ENCODE measurements around the gene EPS8L2.
A peak's percentile ranks its signal among the peaks of the same experiment; 100 is the strongest.

Gene EPS8L2

GRCh38 chr11:763073-763463 lies 57.0 kb downstream of the EPS8L2 start:
- no peak for DNase-seq (ENCODE audit: low read depth)

DNA sequence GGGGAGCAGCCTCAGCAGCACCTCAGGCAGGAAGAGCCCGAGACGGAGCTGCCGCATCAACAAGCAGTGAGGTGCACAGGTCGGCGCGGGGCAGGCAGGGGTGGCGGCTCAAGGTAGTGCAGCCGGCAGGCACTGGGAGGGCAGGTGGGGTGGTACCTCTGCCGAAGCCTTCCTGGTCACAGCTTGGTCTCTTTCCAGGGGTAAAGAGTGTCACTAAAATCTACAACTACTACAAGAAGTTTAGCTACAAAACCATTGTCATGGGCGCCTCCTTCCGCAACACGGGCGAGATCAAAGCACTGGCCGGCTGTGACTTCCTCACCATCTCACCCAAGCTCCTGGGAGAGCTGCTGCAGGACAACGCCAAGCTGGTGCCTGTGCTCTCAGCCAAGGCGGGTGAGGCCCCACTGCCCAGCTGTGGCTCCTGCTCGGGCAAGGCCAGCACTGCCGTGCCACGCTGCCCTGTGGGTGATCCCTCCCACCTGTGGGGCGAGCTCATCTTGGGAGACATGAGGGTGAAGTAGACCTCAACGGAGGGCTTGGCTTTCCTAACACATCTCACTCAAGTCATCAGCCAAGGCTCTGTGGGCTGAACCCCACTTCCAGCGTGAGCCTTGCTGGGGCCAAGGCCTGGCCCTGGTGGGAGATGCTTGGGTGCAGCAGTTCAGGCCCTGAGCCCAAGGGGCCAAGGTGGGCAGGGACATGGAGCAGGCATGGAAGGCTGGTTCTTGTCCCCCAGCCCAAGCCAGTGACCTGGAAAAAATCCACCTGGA lies 57.7 kb downstream of the EPS8L2 start:
- no peak for DNase-seq (ENCODE audit: low read depth)

GRCh38 chr11:764322-765024 lies 58.4 kb downstream of the EPS8L2 start:
- no peak for DNase-seq (ENCODE audit: low read depth)

DNA sequence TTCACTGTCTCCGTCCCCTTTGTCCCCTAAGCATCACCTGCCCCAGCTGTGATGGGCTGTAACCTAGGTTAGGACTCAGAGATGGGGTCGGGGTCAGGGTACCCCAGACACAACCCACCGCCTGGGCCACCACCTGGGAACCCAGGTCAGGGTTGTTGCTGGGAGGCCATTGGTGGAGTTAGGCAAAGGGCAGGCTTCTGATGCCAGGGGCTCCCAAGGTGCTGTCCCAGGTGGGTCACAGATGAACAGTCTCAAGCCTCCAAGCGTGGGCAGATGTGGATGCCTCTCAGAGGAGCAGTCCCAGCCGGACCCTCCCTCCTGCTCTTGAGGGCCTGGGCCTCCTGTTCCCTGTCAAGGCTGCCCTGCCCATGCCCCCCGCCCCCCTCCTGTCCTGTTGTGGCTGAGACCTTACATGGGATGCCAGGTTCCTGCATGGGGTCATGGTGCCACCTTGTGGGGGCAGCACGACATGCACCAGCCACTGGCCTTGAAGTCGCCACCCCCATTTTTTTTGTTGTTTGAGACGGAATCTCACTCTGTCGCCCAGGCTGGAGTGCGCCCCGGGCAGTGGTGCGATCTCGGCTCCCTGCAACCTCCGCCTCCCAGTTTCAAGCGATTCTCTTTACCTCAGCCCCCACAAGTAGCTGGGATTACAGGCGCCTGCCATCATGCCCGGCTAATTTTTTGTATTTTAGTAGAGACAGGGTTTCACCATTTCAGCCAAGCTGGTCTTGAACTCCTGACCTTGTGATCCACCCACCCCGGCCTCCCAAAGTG lies 59.2 kb downstream of the EPS8L2 start:
- peak; percentile 46 for DNase-seq (ENCODE audit: low read depth)

DNA sequence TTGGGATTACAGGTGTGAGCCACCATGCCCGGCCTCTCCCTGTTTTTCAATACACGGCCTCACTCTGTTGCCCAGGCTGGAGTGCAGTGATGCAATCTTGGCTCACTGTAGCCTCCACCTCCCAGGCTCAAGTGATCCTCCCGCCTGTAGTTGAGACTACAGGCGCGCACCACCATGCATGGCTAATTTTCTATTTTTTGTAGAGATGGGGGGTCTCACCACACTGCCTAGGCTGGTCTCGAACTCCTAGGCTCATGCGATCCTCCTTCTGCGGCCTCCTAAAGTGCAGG lies 59.7 kb downstream of the EPS8L2 start:
- DNase-seq (ENCODE audit: low read depth): no peak

DNA sequence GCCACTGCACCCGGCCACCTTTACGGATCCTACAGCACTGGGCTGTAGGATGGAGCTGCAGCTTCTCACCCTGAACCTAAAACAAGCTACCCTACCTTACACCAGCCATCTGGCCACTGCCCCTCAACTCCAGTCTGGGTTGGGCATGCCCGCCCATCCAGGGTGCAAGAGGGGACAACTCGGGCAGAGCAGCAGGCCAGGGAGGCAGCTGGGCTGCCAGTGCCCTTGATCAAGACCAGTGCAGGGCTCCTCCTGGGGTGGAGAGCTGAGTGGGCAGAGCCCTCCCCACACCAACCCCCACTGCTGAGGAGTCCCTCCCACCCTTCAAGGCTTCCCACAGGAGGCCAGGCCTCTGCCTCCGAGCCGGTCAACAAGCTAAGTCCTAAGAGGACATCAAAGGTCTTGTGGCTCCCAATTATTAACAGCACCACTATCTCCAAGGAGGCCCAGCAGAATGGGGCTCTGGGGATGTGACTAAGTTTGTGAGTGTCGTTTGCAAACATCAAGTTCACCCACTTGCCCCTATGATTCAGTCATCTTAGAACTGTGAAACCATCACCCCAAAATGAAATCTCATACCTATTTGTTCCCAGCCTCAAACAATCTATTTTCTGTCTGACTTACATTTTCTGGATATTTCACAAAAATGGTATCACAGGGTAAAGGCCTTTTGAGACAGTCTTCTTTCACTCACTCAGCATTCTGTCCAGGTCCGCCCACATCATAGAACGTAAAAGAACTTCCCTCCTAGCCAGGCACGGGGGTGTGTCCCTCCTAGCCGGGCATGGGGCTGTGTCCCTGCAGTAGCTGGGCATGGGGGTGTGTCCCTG lies 60.3 kb downstream of the EPS8L2 start:
- no peak for DNase-seq (ENCODE audit: low read depth)

GRCh38 chr11:766936-767210 lies 60.8 kb downstream of the EPS8L2 start:
- DNase-seq (ENCODE audit: low read depth): no peak

DNA sequence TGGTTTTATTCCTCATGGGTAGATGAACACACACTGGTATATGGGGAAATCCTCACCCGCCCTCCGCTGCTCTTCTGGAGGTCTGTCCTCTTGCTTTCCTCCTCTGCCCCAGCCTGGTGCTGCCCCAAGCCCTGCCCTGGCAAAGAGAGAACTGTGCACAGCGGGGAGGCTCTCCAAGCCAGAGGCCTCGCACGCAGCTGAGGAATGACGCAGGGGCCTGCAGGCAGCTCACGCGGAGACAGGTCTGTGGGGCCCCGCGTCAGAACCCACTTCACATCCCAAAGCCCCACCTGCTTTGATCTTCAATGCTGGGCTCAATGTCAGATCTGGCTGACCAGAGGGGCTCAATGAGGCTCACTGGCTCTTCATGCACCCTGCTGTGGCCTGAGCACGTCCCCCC lies 61.2 kb downstream of the EPS8L2 start:
- no peak for DNase-seq (ENCODE audit: low read depth)

DNA sequence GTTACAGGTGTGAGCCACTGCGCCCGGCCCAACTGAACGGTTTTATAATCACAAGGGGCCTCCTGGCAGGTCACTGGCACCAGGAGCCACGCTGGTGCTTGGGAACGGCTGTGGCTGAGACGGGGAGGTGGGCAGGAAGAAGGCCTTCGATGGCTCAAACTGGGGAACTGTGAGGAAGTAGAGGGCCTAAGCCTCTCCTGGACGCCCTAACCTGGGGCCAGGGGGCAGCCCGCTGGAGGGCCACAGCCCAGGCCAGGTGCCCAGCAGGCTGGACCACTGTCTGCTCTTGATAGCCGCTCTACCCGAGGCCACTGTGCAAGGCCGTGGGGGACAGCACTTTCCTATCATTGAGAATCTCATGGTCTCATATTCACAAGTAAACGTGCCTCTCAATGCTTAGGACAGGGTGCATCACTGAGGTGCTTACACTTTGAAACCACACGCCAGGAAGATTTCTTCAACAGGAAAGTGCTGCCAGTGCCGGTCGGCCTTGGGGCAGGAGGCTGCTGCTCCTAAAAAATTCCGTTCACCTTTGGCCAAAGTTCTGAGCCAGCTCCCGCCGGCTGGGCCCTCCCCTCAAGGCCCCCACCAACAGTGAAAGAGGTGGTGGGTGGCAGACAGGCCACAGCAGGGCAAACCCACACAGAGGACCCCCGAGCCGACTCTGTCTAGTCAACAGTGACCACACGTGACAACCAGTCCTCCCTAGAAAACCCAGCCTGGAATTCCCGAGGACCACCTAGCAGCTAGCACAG lies 64.0 kb downstream of the EPS8L2 start:
- DNase-seq (ENCODE audit: low read depth): no peak

DNA sequence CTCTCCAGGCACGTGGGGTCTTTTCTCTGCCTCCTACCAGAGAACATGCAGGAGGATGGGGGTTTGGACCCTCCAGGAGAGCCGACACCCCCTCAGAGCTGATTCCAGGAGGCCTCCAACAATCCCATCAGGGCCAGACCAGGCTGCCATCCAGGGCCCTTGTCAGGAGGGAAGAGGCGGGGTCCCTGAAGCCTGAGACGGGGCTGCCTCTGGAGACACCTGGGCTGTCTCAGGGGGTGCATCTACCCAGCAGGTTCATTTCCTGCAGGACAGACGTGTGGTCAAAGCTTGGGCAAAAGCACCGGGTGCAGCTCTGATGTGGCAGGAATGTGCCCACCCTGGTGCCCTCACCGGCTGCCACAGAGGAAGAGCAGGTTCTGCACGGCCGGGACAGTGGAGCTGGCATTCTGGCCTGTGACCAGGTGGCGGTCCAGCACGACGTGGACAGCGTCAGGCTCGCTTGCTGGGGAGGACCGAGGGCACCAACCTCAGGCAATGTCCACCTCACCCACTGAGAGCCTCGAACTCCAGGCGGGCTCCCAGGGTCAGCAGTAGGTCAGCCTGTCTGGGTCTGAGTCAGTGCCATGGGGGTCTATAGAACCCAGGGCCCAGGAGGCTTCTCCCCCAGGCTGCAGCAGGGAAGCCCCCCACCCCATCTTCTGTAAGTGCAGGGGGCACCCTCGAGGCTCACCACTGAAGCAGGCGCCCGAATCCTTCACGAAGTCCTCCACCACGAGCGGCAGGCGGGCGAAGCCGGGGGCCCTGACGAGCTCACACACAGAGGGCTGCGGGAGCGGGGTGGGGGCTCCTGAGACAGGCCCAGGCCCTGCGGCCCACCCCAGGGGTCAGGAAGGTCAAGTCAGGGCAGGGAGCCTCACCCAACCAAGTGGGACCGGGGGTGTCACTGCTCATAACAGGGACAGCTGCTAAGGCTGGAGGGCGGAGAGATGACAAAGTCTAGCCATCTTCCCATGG lies 64.9 kb downstream of the EPS8L2 start:
- DNase-seq (ENCODE audit: low read depth): no peak

- DNase-seq (ENCODE audit: low read depth): no peak
Observed at GRCh38 chr11:771617-772204, 65.7 kb downstream of the EPS8L2 start.

DNA sequence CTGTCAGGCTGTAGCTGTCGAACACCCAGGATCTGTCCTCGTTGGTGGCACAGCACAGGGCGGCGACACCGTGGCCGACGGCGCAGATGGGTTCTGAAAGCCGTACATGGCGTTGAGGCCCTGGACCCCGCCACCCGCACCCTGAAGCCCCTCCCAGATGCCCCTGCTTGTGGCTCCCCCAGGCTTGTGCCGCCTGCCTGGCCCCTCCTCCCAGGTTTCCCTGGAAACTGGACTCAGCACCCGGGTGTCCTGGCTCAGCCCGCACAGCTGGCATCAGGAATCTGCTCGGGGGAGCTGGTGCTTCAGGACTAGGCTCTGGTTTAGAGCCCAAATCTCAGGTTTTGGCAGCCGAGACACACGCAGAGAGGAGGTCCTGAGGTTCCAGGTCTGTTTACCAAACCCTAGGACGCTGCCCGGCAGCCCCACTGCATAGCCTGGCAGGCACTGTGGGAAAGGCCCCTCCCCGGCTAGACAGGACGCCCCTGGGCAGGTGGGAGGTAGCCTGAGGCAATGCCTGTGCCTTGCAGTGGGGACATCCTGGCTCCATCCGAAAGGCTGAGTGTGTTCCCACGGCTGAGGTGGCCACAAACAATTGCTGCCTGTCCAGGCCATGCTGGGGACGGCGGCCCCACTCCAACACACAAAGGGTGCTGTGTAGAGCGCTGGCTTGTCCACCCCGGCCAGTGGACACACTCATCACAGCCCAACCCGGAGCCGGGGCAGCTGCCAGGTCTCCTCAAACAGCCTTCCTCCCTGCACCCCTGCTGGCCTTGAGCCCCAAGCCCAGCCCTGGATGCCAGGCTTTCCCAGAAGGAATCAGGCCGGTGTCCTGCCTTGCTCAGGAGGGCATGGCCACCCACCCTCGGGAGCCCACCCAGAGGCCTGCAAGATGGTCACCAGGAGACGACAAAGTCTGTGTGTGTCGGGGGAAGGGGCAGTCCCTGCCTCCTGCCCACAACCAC lies 66.7 kb downstream of the EPS8L2 start:
- DNase-seq (ENCODE audit: low read depth): no peak

DNA sequence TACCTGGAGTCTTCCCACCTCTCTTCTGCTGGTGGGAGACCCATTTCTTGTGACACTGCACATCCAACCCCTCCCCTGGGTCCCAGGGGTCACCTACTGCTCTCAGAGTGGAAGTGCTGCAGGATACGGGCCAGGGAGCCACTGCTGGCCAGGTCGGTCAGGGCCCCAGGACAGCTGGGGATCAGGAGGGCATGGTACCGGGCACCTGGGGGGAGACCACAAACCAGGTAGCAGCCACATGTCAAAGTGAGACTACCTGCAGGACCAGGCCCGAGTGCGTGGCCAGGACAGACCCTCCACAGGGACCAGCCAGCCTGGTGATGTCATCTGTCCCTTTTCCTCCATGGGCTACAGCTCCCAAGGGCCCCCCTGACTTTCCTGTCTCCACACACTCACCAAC lies 67.4 kb downstream of the EPS8L2 start:
- DNase-seq (ENCODE audit: low read depth): no peak

GRCh38 chr11:773830-774229 lies 67.8 kb downstream of the EPS8L2 start:
- DNase-seq (ENCODE audit: low read depth): no peak

DNA sequence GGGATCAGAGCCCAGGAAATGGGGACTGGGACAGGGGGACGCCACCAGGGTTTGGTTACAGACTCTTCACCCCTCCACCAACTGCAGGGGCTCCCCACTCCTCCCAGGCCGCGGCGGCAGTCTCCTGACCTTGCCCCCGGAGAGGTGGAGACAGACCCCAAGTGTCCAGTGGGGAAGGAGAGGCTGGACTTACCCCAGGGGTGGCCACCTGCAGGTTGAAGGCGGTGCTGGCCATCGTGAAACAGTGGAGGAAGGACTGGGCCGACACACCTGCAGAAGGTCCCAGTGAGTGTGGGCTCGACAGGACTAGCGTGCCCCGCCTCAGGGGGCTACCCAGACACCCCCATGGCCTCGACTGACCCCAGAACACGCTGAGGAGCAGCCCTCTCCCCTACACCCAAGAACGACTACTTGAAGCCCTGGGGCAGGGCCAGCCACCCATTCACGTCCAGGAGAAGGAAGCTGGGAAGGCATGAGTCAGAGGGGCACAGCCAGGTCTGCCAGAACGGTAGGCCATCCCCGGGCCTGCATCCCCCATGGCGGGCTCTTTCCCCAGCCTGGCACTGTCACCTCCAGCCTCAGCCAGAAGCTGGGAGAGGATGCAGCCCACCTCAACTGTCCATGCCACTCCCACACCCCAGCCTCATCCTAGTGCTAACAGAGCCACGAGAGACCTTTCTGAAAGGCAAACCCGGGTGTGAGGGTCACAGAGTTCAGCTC lies 69.0 kb downstream of the EPS8L2 start:
- DNase-seq (ENCODE audit: low read depth): no peak

- no peak for DNase-seq (ENCODE audit: low read depth)
Observed at GRCh38 chr11:776263-776560, 70.2 kb downstream of the EPS8L2 start.

- no peak for DNase-seq (ENCODE audit: low read depth)
Observed at GRCh38 chr11:776561-777287, 70.7 kb downstream of the EPS8L2 start.

Measured in activated gamma-delta T cell treated with anti-CD3 and anti-CD28 coated beads, Interleukin-2, amount 50 U/mL, for 16 hours (primary cell).